K562 (cell line): ENCODE measurements around the gene TSPAN1. TPM values are rescaled to one million over a fixed set of nuclear protein-coding genes. Genes with fewer than 3 reads are reported as not detected.
A peak's percentile ranks its signal among the peaks of the same experiment; 100 is the strongest.

ENCODE experiments used
- ATAC-seq: fragments of 200-7000 bp; cut with Tn5 transposase; 3 replicates; pipeline ENCODE4 v1.9.1; 2020; ENCODE audit warnings: moderate library complexity
- BruUV-seq: library from RNA; stranded (reverse); fragments of 400-500 nt; replicated peaks from 2 replicates; lab custom pipeline; 2021; lab: Mats Ljungman, UMichigan
- CTCF ChIA-PET: fragments of 300-600 bp; formaldehyde crosslinking; extraction: SDS; loops from one replicate; lab custom pipeline; 2021; ENCODE audit warnings: low intra/inter-chr PET ratio; lab: Yijun Ruan, JAX
- POLR2A ChIA-PET: fragments of 300-600, 350-650 bp; sonication (Branson Sonifier 250); formaldehyde crosslinking; extraction: SDS; loops from one replicate; lab custom pipeline; 2021; ENCODE audit warnings: antibody characterized with exemption, inconsistent platforms; lab: Yijun Ruan, JAX
- DNase-seq, 4 experiments: peaks; one replicate each; pipeline versions ENCODE4 v3.0.0 to v3.0.0-alpha.2; 2011 to 2018; ENCODE audit warnings: low spot score in 3 of 4, mixed read lengths in 3 of 4; ENCODE audit errors: extremely low read depth in 1 of 4
- FAIRE-seq: peaks from 2 replicates; lab custom pipeline; 2011; peaks lifted over from hg19 to GRCh38; lab: Jason Lieb, UNC
- H2AFZ ChIP-seq: 2 replicates; pipeline ENCODE4 v1.6.0; 2011; ENCODE audit warnings: low read depth, low read length, control low read depth, inconsistent platforms
- H3K27ac ChIP-seq: fragments of 200-600 bp; 3 replicates; pipeline ENCODE4 v1.8.0; 2011; ENCODE audit warnings: low read depth, mild to moderate bottlenecking, control low read depth, inconsistent platforms, low read length, moderate library complexity, mixed read lengths; ENCODE audit errors: extremely low read depth
- H3K27me3 ChIP-seq, 2 experiments: fragments of 300-600 bp in 1 of 2; 2 replicates in 1 of 2; 3 replicates in 1 of 2; pipeline versions ENCODE4 v1.6.0 to v1.8.0; 2011; ENCODE audit warnings: inconsistent platforms in 2 of 2, low read length in 2 of 2, mild to moderate bottlenecking in 1 of 2, mixed read lengths in 1 of 2, moderate library complexity in 1 of 2; ENCODE audit not compliant: control insufficient read depth in 2 of 2, insufficient read depth in 2 of 2
- H3K36me3 ChIP-seq: fragments of 300-600 bp; 3 replicates; pipeline ENCODE4 v1.8.0; 2011; ENCODE audit warnings: mild to moderate bottlenecking, low read length, inconsistent platforms; ENCODE audit not compliant: control insufficient read depth, insufficient read depth
- H3K4me1 ChIP-seq, 2 experiments: fragments of 200-600 bp in 1 of 2; replicated peaks in 1 of 2; 2 replicates in 1 of 2; 3 replicates in 1 of 2; pipeline versions ENCODE4 v1.5.1 to v1.8.0; 2011; ENCODE audit warnings: inconsistent platforms in 2 of 2, low read length in 2 of 2, mild to moderate bottlenecking in 1 of 2, mixed read lengths in 1 of 2, moderate library complexity in 1 of 2; ENCODE audit not compliant: control insufficient read depth in 2 of 2, insufficient read depth in 2 of 2
- H3K4me2 ChIP-seq: 2 replicates; pipeline ENCODE4 v1.6.1; 2011; ENCODE audit warnings: low read length, control low read depth, inconsistent platforms, mixed read lengths; ENCODE audit not compliant: insufficient read depth
- H3K4me3 ChIP-seq: fragments of 200-600 bp; sonication (generic), shearing (Covaris generic); 2 replicates; pipeline ENCODE4 v1.5.1; 2016; ENCODE audit warnings: control low read depth, inconsistent platforms
- H3K79me2 ChIP-seq: fragments of 200-600 bp; 3 replicates; pipeline ENCODE4 v1.8.0; 2011; ENCODE audit warnings: low read length, inconsistent platforms; ENCODE audit not compliant: control insufficient read depth, insufficient read depth
- H3K9ac ChIP-seq, 2 experiments: 2 replicates each; pipeline versions ENCODE4 v1.6.0 to v1.6.1; 2011; ENCODE audit warnings: low read depth in 2 of 2, low read length in 2 of 2, control low read depth in 1 of 2, inconsistent platforms in 1 of 2, mild to moderate bottlenecking in 1 of 2, mixed read lengths in 1 of 2; ENCODE audit not compliant: insufficient read depth in 1 of 2
- H3K9me1 ChIP-seq: one replicate; pipeline ENCODE4 v1.6.0; 2011; ENCODE audit warnings: inconsistent platforms, mild to moderate bottlenecking, low read length, moderate library complexity; ENCODE audit not compliant: control insufficient read depth, insufficient read depth
- H3K9me3 ChIP-seq: replicated peaks from 2 replicates; pipeline ENCODE4 v1.5.1; 2011; ENCODE audit warnings: low read depth, low read length, inconsistent platforms; ENCODE audit not compliant: control insufficient read depth, insufficient read depth
- H4K20me1 ChIP-seq: replicated peaks from 2 replicates; pipeline ENCODE4 v1.6.1; 2011; ENCODE audit warnings: low read length, inconsistent platforms, mixed read lengths; ENCODE audit not compliant: control insufficient read depth, insufficient read depth
- ATF1 ChIP-seq, 2 experiments: fragments of 450-650 bp in 1 of 2; IDR thresholded peaks; 2 replicates each; pipeline ENCODE4 v1.6.1; 2016; ENCODE audit warnings: missing compliant biosample characterization in 1 of 2, missing genetic modification characterization in 1 of 2
- CBX3 ChIP-seq, 2 experiments: IDR thresholded peaks; 1 replicate in 1 of 2; 2 replicates in 1 of 2; pipeline ENCODE4 v1.6.1; 2012; ENCODE audit warnings: inconsistent platforms in 2 of 2, low read length in 2 of 2, borderline replicate concordance in 1 of 2, control low read depth in 1 of 2
- DPF2 ChIP-seq: fragments of 450-650 bp; IDR thresholded peaks from 2 replicates; pipeline ENCODE4 v1.6.1; 2016
- HLTF ChIP-seq: fragments of 450-650 bp; IDR thresholded peaks from 2 replicates; pipeline ENCODE4 v1.6.1; 2016
- JUN ChIP-seq, 2 experiments: sonication (generic) in 1 of 2; formaldehyde crosslinking in 1 of 2; IDR thresholded peaks; 2 replicates each; pipeline versions ENCODE4 v1.6.1 to v1.8.0; 2012 to 2022; ENCODE audit warnings: borderline replicate concordance in 2 of 2, mild to moderate bottlenecking in 2 of 2, improper control_type of control experiment in 1 of 2, low read depth in 1 of 2, low read length in 1 of 2, missing genetic modification reagents in 1 of 2
- L3MBTL2 ChIP-seq: fragments of 450-650 bp; IDR thresholded peaks from 2 replicates; pipeline ENCODE4 v1.6.1; 2016; ENCODE audit warnings: mild to moderate bottlenecking, moderate library complexity
- PHTF2 ChIP-seq: fragments of 250-450 bp; sonication (Bioruptor Pico); IDR thresholded peaks from 2 replicates; pipeline ENCODE4 v1.5.0; 2021; ENCODE audit warnings: mild to moderate bottlenecking
- WGBS: fragments of 100-300 bp; shearing (Covaris generic); methylation state at CpG from one replicate; pipeline ENCODE4 v1.1.6; 2016; ENCODE audit warnings: low coverage, mixed read lengths; ENCODE audit not compliant: insufficient coverage; ENCODE audit errors: missing lambda C conversion rate; 5-methylcytosine and 5-hydroxymethylcytosine counted together
- in situ Hi-C: fragments of 300-500 bp; cut with MboI; formaldehyde crosslinking; loops from 4 replicates; pipeline ENCODE4 v1.15.0; 2018; ENCODE audit warnings: inconsistent platforms, mixed read lengths
- intact Hi-C: fragments of 100-400 bp; cut with micrococcal nuclease; formaldehyde crosslinking; loops from 2 replicates; pipeline ENCODE4 v1.14.2; 2022
- polyA plus RNA-seq, 8 experiments: library from polyadenylated mRNA; depleted of rRNA in 4 of 8; stranded (reverse) in 5 of 8; unstranded in 3 of 8; fragments of >200 nt; fragmentation: Nextera tagmentation in 2 of 8; fragmentation: Illumina TruSeq in 1 of 8; extraction: Ambion mirVana in 2 of 8; extraction: Trizol in 1 of 8; gene quantifications; 2 replicates each; pipeline versions ENCODE4 v1.2.1 to v1.2.3, GENCODE V29; 2011 to 2014; ENCODE audit warnings: inconsistent platforms in 1 of 8, missing spikeins in 1 of 8
- total RNA-seq, 7 experiments: library from RNA; depleted of rRNA in 6 of 7; stranded (reverse); fragments of >200 nt in 6 of 7; fragmentation: Illumina TruSeq in 2 of 7; extraction: Trizol in 2 of 7; gene quantifications; 2 replicates each; pipeline versions ENCODE4 v1.2.1 to v1.2.3, GENCODE V29; 2011 to 2021; ENCODE audit warnings: low replicate concordance in 1 of 7
- TF ChIP-seq, protein P1 (sequence below): fragments of 250-450 bp; sonication (Bioruptor Pico); IDR thresholded peaks from 2 replicates; pipeline ENCODE4 v1.5.0; 2021
- TF ChIP-seq, protein P2 (sequence below): sonication (generic); formaldehyde crosslinking; IDR thresholded peaks from 2 replicates; pipeline ENCODE4 v1.8.1; 2022; ENCODE audit warnings: missing genetic modification reagents
- TF ChIP-seq, protein P3 (sequence below), 2 experiments: fragments of 450-650 bp; formaldehyde crosslinking in 1 of 2; IDR thresholded peaks; 2 replicates each; pipeline versions ENCODE4 v1.4.0 to v1.6.1; 2014 to 2020; ENCODE audit warnings: mild to moderate bottlenecking in 2 of 2, borderline replicate concordance in 1 of 2, low read depth in 1 of 2

TSPAN1 gene
- total and polyA plus RNA-seq, 9 of the 15 experiments (the other 6 are each of a cell fraction or from before 2014, with no cell fraction given): 0.58 TPM; not detected in 8

DNA sequence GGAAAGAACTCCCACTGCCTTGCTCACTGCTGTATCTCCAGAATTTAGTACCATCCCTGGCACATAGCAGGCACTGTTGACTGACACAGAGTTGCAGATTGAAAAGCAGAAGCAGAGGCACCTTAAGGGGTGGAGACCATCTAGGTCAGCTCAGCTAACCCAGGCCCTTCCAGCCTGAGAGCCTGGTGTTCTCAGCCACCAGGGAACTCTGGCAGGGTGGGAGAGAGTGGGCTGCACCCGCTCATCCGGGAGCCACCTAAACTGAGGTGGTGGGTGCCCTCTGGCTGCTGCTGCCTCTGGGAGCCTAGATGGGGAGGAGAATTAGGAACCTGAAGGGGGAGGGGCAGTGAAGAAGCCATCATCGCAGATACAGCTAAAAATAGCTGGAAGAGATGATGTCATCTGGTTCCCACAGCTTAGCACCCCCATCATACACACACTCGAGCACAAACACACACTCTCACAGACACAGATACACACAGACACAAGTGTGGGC is 1.5 kb upstream of the TSPAN1 start:
- H3K36me3 ChIP-seq: no peaks in the 10 kb centered on the region
- no peaks in the 10 kb centered on the region for H3K9me3 ChIP-seq
- peak overlapping the region; percentile 20; the same call in 1 of the 2 replicates for H3K4me2 ChIP-seq
- H3K4me3 ChIP-seq: no peak overlapping the region
- in situ Hi-C loops (no loop called here), intact Hi-C loops (loop anchor here (10.0 kb wide), 1 partner anchor 289 kb away; no protein-coding TSS in a partner anchor)
- ChIA-PET CTCF (interaction anchor here (0.8 to 3.0 kb wide), 2 partner anchors 133 to 136 kb away, joined by 4 to 24 read pairs; no protein-coding TSS in a partner anchor), POLR2A (interaction anchor here (0.7 to 2.2 kb wide), 6 partner anchors 10 to 485 kb away, joined by 3 to 12 read pairs (median 4); partner anchors contain the start of gene TMEM69)
- peak; percentile 55 to 62 (median 60) for DNase-seq
- H3K9me1 ChIP-seq: no peaks in the 10 kb centered on the region
- WGBS: 2% methylated on average over 4 of the region's 4 CpGs
- peaks cover 26 to 35% of the 10 kb centered on the region in 2 experiments for H3K4me1 ChIP-seq
- FAIRE-seq: no peak
- no peaks in the 10 kb centered on the region for H4K20me1 ChIP-seq
- BruUV-seq: no TSS peak
- ATAC-seq: peak; percentile 56
- peak overlapping the region; percentile 18; the same call in 1 of the 2 replicates for H2AFZ ChIP-seq
- peak overlapping the region in 1 of 2 experiments; percentile 77; a peak in 1 of 4 replicates for H3K9ac ChIP-seq
- no peaks in the 10 kb centered on the region for H3K79me2 ChIP-seq
- no peak overlapping the region for H3K27ac ChIP-seq
- 0 out of 5 replicates have a peak, but pooled peaks cover 0 to 6% of the 10 kb centered on the region in 2 experiments for H3K27me3 ChIP-seq
- TF ChIP-seq PHTF2 (CRISPR knock-in tag) (no peak), CBX3 (IDR thresholded peaks at IDR 0.05; ENCODE audit: borderline replicate concordance in 1 of 2, low read length in 2 of 2) (no peak), HLTF (no peak), DPF2 (0 out of 2 replicates have a peak, but pooled peaks have one; percentile 39), JUN (IDR thresholded peaks at IDR 0.05; ENCODE audit: borderline replicate concordance, low read depth, low read length) (peak; percentile 80), JUN (CRISPR knock-in tag; IDR thresholded peaks at IDR 0.05; ENCODE audit: borderline replicate concordance) (no peak), ATF1 (CRISPR knock-in tag; IDR thresholded peaks at IDR 0.05) (no peak), ATF1 (tag; IDR thresholded peaks at IDR 0.05) (0 out of 2 replicates have a peak, but pooled peaks have one; percentile 28), L3MBTL2 (0 out of 2 replicates have a peak, but pooled peaks have one; percentile 11)
- TF ChIP-seq, protein P1, sequence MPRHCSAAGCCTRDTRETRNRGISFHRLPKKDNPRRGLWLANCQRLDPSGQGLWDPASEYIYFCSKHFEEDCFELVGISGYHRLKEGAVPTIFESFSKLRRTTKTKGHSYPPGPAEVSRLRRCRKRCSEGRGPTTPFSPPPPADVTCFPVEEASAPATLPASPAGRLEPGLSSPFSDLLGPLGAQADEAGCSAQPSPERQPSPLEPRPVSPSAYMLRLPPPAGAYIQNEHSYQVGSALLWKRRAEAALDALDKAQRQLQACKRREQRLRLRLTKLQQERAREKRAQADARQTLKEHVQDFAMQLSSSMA (CRISPR knock-in tag): no peak
- TF ChIP-seq, protein P2, sequence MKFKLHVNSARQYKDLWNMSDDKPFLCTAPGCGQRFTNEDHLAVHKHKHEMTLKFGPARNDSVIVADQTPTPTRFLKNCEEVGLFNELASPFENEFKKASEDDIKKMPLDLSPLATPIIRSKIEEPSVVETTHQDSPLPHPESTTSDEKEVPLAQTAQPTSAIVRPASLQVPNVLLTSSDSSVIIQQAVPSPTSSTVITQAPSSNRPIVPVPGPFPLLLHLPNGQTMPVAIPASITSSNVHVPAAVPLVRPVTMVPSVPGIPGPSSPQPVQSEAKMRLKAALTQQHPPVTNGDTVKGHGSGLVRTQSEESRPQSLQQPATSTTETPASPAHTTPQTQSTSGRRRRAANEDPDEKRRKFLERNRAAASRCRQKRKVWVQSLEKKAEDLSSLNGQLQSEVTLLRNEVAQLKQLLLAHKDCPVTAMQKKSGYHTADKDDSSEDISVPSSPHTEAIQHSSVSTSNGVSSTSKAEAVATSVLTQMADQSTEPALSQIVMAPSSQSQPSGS: peak; percentile 77; the same call in 1 of the 2 replicates
- TF ChIP-seq, protein P3, sequence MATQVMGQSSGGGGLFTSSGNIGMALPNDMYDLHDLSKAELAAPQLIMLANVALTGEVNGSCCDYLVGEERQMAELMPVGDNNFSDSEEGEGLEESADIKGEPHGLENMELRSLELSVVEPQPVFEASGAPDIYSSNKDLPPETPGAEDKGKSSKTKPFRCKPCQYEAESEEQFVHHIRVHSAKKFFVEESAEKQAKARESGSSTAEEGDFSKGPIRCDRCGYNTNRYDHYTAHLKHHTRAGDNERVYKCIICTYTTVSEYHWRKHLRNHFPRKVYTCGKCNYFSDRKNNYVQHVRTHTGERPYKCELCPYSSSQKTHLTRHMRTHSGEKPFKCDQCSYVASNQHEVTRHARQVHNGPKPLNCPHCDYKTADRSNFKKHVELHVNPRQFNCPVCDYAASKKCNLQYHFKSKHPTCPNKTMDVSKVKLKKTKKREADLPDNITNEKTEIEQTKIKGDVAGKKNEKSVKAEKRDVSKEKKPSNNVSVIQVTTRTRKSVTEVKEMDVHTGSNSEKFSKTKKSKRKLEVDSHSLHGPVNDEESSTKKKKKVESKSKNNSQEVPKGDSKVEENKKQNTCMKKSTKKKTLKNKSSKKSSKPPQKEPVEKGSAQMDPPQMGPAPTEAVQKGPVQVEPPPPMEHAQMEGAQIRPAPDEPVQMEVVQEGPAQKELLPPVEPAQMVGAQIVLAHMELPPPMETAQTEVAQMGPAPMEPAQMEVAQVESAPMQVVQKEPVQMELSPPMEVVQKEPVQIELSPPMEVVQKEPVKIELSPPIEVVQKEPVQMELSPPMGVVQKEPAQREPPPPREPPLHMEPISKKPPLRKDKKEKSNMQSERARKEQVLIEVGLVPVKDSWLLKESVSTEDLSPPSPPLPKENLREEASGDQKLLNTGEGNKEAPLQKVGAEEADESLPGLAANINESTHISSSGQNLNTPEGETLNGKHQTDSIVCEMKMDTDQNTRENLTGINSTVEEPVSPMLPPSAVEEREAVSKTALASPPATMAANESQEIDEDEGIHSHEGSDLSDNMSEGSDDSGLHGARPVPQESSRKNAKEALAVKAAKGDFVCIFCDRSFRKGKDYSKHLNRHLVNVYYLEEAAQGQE (IDR thresholded peaks at IDR 0.05; ENCODE audit: borderline replicate concordance): peak; percentile 77; the same call in 1 of the 2 replicates
- TF ChIP-seq, protein P3 (CRISPR knock-in tag; IDR thresholded peaks at IDR 0.05; ENCODE audit: low read depth): no peak
